NCI-H748 treated with DMSO at 0.1 percent for 48 hours (cell line): ENCODE data around the gene BIRC6.

Source experiments
- DNase-seq: peaks from one replicate; lab custom pipeline; 2025; lab: John Stamatoyannopoulos, UW

Gene BIRC6

DNA sequence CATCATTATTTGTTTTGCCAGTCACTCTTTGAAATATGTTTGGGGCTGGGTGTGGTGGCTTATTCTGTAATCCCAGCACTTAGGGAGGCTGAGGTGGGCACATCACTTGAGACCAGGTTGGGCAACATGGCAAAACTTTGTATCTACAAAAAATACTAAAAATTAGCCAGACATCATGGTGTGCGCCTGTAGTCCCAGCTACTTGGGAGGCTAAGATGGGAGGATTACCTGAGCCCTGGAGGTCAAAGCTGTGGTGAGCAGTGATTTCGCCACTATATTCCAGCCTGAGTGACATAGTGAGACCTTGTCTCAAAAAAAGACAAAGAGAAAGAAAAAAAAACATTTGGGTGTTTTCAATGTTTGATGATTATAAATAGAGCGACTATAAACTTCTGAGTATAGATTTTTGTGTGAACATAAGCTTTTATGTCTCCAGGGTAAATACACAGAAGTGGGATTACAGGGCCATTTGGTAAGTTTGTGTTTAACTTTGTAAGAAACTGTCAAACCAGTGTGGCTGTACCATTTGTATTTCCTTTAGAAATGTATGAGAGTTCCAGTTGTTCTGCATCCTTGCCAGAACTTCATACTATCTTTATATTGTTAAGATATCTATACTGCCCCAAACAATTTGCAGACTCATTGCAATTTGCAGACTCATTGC lies 15.8 kb downstream of the BIRC6 start:
- no peak for DNase-seq

DNA sequence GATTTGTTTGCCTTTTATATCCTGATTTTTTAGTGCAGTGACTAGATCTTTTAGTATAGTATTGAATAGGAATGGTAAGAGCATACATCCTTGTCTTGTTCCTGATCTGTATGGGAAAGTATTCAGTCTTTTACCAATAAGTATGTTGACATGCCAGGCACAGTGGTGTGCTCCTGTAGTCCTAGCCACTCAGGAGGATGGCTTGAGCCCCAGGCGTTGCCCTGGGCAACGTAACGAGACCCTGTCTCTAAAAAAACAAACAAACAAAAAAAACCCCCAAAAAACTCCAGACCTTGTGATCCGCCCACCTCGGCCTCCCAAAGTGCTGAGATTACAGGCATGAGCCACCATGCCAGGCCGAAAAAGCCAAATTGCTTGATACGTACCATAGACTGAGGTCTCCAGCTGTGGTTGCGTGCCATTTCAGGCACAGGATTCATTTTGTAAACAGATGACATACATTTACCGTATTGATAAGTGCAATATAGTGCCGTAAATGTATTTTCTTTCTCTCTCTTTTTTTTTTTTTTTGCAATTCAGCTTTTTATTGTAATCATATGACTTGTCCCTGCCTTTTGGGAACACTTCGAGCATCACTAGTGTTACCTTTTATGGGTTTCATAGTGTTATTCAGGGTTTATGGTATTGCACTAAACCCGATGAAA lies 18.5 kb downstream of the BIRC6 start:
- DNase-seq: no peak

- no peak for DNase-seq
These were observed 19.9 kb downstream of the BIRC6 start for GRCh38 chr2:32376756-32377155.

DNA sequence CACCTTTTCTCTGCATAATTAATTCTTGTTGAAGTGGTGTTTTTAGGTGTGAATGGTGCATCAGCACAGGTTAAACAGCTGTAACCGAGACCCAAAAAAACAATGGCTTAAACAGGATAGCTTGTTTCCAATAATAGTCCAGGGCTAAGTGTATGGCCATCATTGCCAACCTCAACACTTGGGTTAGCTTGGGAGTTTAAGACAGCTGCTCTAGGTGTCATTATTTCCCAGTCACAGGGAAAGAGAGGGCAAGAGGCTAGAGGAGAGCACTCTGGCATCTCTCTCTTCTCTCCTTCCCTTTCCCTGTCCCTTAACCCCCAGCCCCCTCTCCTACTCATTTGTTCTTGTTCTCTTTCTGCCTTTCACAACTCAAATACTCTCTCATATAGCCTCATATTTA lies 21.1 kb downstream of the BIRC6 start:
- no peak for DNase-seq

- no peak for DNase-seq
These were observed 22.5 kb downstream of the BIRC6 start for GRCh38 chr2:32379352-32379751.

GRCh38 chr2:32383858-32384257 lies 27.0 kb downstream of the BIRC6 start:
- DNase-seq: no peak

GRCh38 chr2:32384529-32384928 lies 27.7 kb downstream of the BIRC6 start:
- DNase-seq: no peak

DNA sequence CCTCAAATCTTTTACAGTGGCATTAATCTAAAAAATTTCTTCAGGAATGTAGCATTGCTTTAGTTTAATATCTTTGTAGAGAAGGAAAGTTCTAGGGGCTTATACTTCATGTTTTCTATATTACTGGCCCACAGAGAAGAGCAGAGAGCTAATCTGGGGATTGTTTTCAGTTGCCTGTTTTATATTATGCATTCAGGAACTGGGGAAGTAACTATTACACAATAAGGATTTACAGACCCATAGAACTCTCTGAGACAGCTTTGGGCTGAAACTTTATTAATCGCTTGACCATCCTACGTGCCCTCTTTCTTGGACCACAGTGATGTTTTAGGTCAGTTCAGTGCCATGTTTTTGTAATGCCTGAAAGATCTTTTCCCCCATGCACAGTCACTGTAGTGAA lies 29.9 kb downstream of the BIRC6 start:
- DNase-seq: no peak

GRCh38 chr2:32399221-32399620 lies 42.4 kb downstream of the BIRC6 start:
- DNase-seq: no peak

DNA sequence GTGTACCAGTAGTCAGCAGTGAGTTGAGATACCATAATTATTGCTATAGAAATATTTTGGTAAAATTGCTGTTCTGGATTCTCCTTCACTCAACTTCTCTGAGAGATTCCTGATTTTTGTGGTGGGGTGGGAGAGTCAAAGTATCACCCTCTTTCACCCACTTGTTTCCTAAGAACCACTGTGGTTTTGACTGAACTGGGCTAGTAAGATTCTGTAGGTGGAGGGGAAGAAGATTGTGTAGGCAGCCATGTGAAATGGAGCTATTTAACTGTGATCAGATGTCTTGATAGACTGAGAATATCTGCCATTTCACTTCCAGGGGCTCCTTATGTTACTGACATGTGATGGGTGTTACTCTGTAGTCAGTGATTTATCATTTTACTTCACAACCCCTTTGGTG lies 45.3 kb downstream of the BIRC6 start:
- no peak for DNase-seq

DNA sequence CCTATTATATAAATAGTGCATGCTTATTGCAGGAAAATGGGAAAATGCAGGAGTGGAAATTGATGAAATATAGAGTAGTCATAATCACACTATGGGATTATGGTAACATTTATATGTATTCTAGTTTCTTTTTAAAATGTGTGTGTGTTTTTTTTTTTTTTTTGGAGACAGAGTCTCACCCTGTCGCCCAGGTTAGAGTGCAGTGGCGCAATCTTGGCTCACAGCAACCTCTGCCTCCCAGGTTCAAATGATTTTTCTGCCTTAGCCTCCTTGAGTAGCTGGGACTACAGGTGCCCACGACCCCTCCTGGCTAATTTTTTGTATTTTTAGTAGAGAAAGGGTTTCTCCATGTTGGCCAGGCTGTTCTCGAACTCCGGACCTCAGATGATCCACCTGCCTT lies 47.0 kb downstream of the BIRC6 start:
- DNase-seq: no peak

- DNase-seq: no peak
These were observed 47.9 kb downstream of the BIRC6 start for GRCh38 chr2:32404691-32405090.

GRCh38 chr2:32416519-32416918 lies 59.7 kb downstream of the BIRC6 start:
- DNase-seq: no peak

DNA sequence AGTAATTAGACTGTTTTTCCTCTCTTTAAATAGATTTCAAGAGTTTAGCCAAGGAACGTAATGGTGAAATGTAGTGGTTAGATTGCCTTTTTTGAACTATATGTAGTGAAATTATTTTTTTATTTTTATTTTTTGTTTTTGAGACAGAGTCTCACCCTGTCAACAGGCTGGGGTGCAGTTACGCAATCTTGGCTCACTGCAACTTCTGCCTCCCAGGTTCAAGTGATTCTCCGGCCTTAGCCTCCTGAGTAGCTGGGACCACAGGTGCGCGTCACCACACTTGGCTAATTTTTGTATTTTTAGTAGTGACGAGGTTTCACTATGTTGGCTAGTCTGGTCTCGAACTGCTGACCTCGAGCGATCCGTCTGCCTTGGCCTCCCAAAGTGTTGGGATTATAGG lies 60.8 kb downstream of the BIRC6 start:
- DNase-seq: no peak

DNA sequence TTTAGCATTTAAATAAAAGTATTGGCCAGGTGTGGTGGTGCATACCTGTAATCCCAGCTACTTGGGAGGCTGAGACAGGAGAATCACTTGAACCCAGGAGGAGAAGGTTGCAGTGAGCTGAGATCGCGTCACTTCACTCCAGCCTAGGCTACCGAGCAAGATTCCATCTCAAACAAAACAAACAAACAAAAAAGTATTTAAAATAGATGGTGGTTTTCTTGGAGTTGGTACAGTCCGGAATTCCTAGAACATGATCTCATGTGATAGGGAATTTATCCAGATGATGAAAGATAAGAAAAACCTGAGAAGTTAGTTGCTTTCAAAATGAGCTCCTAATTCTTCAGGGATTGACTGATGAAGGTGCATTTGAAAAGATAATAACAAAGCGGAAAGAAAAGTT lies 62.0 kb downstream of the BIRC6 start:
- no peak for DNase-seq

DNA sequence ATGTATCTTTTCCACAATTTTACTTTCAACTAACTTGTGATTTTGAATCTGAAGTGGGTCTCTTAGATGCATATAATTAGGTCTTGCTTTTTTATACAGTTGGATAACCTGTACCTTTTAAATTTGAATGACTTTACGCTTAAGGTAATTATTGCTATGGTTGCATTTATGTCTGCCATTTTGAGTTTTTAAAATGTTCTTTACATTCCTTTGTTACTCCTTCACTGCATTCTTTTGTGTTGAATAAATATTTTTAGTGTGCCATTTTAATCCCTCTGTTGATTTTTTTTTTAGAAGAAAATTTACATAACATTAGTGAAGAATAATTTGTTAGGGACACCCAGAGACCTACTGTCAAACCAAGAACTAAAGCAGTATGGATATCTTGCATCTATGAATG lies 65.3 kb downstream of the BIRC6 start:
- no peak for DNase-seq

- no peak for DNase-seq
These were observed 66.7 kb downstream of the BIRC6 start for GRCh38 chr2:32423536-32423935.

- DNase-seq: no peak
These were observed 67.9 kb downstream of the BIRC6 start for GRCh38 chr2:32424739-32425138.

DNA sequence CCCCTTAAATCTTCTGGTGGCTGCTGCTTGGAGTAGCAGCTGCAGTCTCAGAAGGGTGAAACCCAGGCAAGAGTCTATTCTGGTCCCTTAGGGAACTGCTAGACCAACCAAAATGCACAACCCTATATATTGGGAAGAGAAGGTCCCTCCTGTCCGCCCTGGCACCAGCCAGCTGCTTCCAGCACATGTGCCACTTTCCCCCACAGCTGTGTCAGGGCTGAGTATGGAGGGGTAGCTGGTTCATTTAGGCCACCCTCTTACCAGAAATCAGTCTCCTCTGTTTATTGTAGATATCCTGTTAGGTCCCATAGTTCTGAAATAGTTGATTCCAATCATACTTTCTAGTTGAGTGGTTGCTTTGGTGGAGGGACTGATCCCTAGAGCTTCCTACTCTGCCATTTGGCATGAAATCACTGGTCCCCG lies 68.9 kb downstream of the BIRC6 start:
- DNase-seq: no peak

DNA sequence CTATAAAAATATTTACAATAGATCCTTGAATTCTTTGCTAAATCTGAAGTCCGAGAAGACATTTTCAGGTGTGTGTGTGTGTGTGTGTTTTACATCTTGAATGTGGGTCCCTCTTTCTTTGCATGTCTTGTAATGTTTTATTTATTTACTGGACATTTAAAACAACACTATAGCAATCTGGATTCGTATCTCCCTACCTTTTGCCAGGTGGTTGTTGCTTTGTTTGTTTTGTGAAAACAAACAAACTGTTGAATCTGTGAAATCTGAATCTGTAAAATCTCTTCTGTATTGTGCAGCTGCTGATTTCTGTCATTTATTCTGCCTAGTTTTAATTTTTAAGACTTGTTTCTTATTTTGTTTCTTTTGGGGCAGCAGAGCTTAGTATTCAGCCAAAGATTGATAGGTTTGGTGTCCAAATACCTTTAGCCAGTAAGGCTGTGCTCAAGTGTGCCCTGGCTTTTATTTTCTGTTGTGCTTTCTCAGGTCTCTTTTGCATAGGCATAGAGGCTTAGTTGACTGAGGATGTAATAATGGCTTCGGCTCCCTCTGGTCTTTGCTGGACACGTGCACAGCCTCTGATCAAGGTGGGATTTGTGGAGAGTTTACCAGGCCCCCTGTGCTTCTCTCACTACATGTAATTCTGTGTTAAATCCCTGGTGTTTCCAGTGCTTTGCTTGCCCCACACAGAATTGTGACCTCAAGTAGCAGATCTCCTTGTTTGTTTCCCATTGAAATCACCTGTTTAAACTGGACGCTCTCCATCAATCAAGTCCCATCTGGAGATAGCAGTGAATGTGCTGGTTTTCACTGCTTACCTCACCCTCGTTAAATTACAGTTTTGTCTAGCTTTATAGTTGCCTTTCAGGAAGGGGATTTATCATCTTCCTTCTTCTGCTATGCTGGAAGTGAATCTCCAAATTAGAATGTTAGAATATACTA lies 71.1 kb downstream of the BIRC6 start:
- peak; percentile 21 for DNase-seq

DNA sequence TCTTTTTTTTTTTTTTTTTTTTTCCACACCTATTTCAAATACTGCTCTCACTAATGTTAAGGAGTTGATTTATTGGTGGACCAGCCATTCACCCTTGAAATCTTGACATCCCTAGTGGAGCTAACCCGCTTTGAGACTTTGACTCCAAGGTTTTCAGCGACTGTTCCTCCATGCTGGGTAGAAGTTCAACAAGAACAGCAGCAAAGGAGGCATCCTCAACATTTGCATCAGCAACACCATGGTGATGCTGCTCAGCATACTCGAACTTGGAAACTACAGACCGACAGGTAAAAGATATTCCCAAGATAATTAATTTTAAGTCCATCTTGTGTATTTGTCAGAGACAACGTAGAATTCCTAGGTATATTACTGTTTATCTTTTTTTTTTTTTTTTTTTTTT lies 74.0 kb downstream of the BIRC6 start:
- DNase-seq: no peak

GRCh38 chr2:32436150-32436549 lies 79.3 kb downstream of the BIRC6 start:
- no peak for DNase-seq

DNA sequence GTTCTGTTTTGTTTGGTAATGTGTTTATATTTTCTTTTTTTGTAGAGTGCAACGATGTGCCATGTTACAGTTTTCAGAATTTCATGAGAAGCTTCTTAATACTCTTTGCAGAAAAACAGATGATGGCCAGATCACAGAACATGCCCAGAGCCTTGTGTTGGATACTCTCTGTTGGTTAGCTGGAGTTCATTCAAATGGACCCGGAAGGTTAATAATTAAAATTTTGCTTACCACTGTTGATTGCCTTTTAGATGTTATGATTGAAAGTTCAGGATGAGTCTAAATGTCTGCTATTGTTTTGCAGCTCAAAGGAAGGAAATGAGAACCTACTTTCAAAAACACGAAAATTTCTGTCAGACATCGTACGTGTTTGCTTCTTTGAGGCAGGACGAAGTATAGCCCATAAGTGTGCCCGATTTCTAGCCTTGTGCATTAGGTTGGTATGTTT lies 85.2 kb downstream of the BIRC6 start:
- no peak for DNase-seq
